ENCODE measurements around the gene C11orf68. TPM values are rescaled to one million over a fixed set of nuclear protein-coding genes. Genes with fewer than 3 reads are reported as not detected.
A peak's percentile ranks its signal among the peaks of the same experiment; 100 is the strongest.

The C11orf68 gene
- total and polyA plus RNA-seq, 8 donors, result 3.1 to 31.3 (median 13.7) TPM

- WGBS, 5 donors, result 62 to 73% (median 66%) methylated on average over 8 of the region's 8 CpGs
- intact Hi-C loops (cut with DNase I; ENCODE audit: low total_unique reads), result no loop called here
- no peak for TF ChIP-seq POLR2A (IDR thresholded peaks at IDR 0.05)
- no peak for TF ChIP-seq POLR2AphosphoS5 (IDR thresholded peaks at IDR 0.05)
- no peak for TF ChIP-seq CTCF (IDR thresholded peaks at IDR 0.05)
- Histone ChIP-seq H3K9me3 (no peaks in the 10 kb centered on the region), H3K27ac (no peak overlapping the region), H3K4me1 (peaks cover 11 to 28% (median 17%) of the 10 kb centered on the region in 4 donors), H3K36me3 (no peaks in the 10 kb centered on the region), H3K4me3 (no peak overlapping the region), H3K27me3 (peaks cover 0 to 11% (median 10%) of the 10 kb centered on the region in 3 donors)
- DNase-seq, result no peak
Measured at GRCh38 chr11:65903715-65904114, 15.1 kb downstream of the C11orf68 start.

- DNase-seq, result no peak
- H3K4me1 ChIP-seq, result peaks cover 11 to 34% (median 19%) of the 10 kb centered on the region in 4 donors
- H3K36me3 ChIP-seq, result no peaks in the 10 kb centered on the region
- H3K27ac ChIP-seq, result no peak overlapping the region
- WGBS, 5 donors, result 0 to 31% (median 22%) methylated on average over 1 to 5 of the region's 5 CpGs
- intact Hi-C loops (cut with DNase I; ENCODE audit: low total_unique reads), result no loop called here
- no peak for TF ChIP-seq CTCF (IDR thresholded peaks at IDR 0.05)
- TF ChIP-seq EP300 (IDR thresholded peaks at IDR 0.05), result no peak
- TF ChIP-seq POLR2A (IDR thresholded peaks at IDR 0.05), result no peak
- no peak for TF ChIP-seq POLR2AphosphoS5 (IDR thresholded peaks at IDR 0.05)
- peaks cover 0 to 11% (median 10%) of the 10 kb centered on the region in 3 donors for H3K27me3 ChIP-seq
- H3K9me3 ChIP-seq, result no peaks in the 10 kb centered on the region
- no peak overlapping the region for H3K4me3 ChIP-seq
Measured at GRCh38 chr11:65903068-65903481, 15.8 kb downstream of the C11orf68 start.

- no peak for DNase-seq
Measured at GRCh38 chr11:65900899-65901180, 18.0 kb downstream of the C11orf68 start.

GRCh38 chr11:65900125-65900898 lies 18.6 kb downstream of the C11orf68 start, which contains the start of gene FOSL1:
Gene FOSL1, minus strand, starts transcription at chr11:65900388. Its CDS starts 49 bp downstream, at chr11:65900339.
- Histone ChIP-seq H3K9me3 (no peaks in the 10 kb centered on the region), H3K27me3 (peaks cover 0 to 11% (median 10%) of the 10 kb centered on the region in 3 donors), H3K4me3 (peak within 1 kb of the TSS; percentile 57 to 66 (median 62)), H3K36me3 (peaks cover 0 to 7% (median 0%) of the 10 kb centered on the region in 4 donors), H3K4me1 (peaks cover 11 to 46% (median 19%) of the 10 kb centered on the region in 4 donors), H3K27ac (peak within 1 kb of the TSS; percentile 40 to 86 (median 83))
- TF ChIP-seq POLR2A (IDR thresholded peaks at IDR 0.05), result peak in 1 of 4 donors; percentile 35
- peak; percentile 57 to 92 (median 89) for TF ChIP-seq POLR2AphosphoS5 (IDR thresholded peaks at IDR 0.05)
- TF ChIP-seq EP300 (IDR thresholded peaks at IDR 0.05), result no peak
- no peak for TF ChIP-seq CTCF (IDR thresholded peaks at IDR 0.05)
- DNase-seq, result peak; percentile 96 to 97
- WGBS, 5 donors, result 1 to 3% (median 1%) methylated on average over 37 to 80 of the region's 80 CpGs
- intact Hi-C loops (cut with DNase I; ENCODE audit: low total_unique reads), result no loop called here

More at GRCh38 chr11:65900899-65901180, 18.0 kb downstream of the C11orf68 start:
- no peaks in the 10 kb centered on the region for H3K9me3 ChIP-seq
- H3K4me1 ChIP-seq, result peaks cover 11 to 46% (median 19%) of the 10 kb centered on the region in 4 donors
- H3K27ac ChIP-seq, result peak overlapping the region; percentile 40 to 86 (median 83)
- H3K4me3 ChIP-seq, result peak overlapping the region; percentile 57 to 66 (median 62)
- intact Hi-C loops (cut with DNase I; ENCODE audit: low total_unique reads), result no loop called here
- 62 to 71% (median 66%) methylated on average over 11 of the region's 11 CpGs for WGBS, 5 donors
- peaks cover 0 to 7% (median 0%) of the 10 kb centered on the region in 4 donors for H3K36me3 ChIP-seq
- peaks cover 0 to 11% (median 10%) of the 10 kb centered on the region in 3 donors for H3K27me3 ChIP-seq
- TF ChIP-seq POLR2A (IDR thresholded peaks at IDR 0.05), result no peak
- no peak for TF ChIP-seq EP300 (IDR thresholded peaks at IDR 0.05)

Measured in stomach (tissue), 9 donors.